HepG2 (cell line): ENCODE results near the gene CPNE2. TPM values are rescaled to one million over a fixed set of nuclear protein-coding genes. Genes with fewer than 3 reads are reported as not detected.
A peak's percentile ranks its signal among the peaks of the same experiment; 100 is the strongest.

Experiments used
- ATAC-seq: fragments of 200-7000 bp; cut with Tn5 transposase; 3 replicates; pipeline ENCODE4 v1.9.1; 2020; ENCODE audit warnings: mild to moderate bottlenecking, moderate library complexity
- BruUV-seq: library from RNA; stranded (reverse); fragments of 400-500 nt; replicated peaks from 2 replicates; lab custom pipeline; 2021; lab: Mats Ljungman, UMichigan
- CTCF ChIA-PET: fragments of 300-600 bp; formaldehyde crosslinking; extraction: SDS; loops from one replicate; lab custom pipeline; 2021; ENCODE audit warnings: low total read pairs, inconsistent platforms, low intra/inter-chr PET ratio; lab: Yijun Ruan, JAX
- POLR2A ChIA-PET: fragments of 350-600 bp; sonication (Branson Sonifier 250); formaldehyde crosslinking; loops from one replicate; lab custom pipeline; 2020; ENCODE audit warnings: antibody characterized with exemption, inconsistent platforms; lab: Yijun Ruan, JAX
- DNase-seq: peaks from one replicate; pipeline ENCODE4 v3.0.0-alpha.2; 2015; ENCODE audit warnings: low spot score
- FAIRE-seq: peaks from 3 replicates; lab custom pipeline; 2011; peaks lifted over from hg19 to GRCh38; lab: Jason Lieb, UNC
- H2AFZ ChIP-seq: one replicate; pipeline ENCODE4 v1.6.1; 2011; ENCODE audit warnings: low read length, inconsistent platforms
- H3K27ac ChIP-seq: fragments of 300-600 bp; 3 replicates; pipeline ENCODE4 v1.8.0; 2011; ENCODE audit warnings: mixed run types, mild to moderate bottlenecking, mixed read lengths, low read length, inconsistent platforms; ENCODE audit not compliant: insufficient read depth; ENCODE audit errors: extremely low read length
- H3K27me3 ChIP-seq, 2 experiments: fragments of 200-600 bp in 1 of 2; 2 replicates in 1 of 2; 3 replicates in 1 of 2; pipeline versions ENCODE4 v1.6.0 to v1.8.0; 2011; ENCODE audit warnings: low read length in 2 of 2, mild to moderate bottlenecking in 2 of 2, moderate library complexity in 2 of 2, inconsistent platforms in 1 of 2; ENCODE audit not compliant: insufficient read depth in 2 of 2, control insufficient read depth in 1 of 2
- H3K36me3 ChIP-seq, 2 experiments: fragments of 200-600 bp in 1 of 2; replicated peaks in 1 of 2; 2 replicates in 1 of 2; 3 replicates in 1 of 2; pipeline versions ENCODE4 v1.5.1 to v1.8.0; 2011; ENCODE audit warnings: low read length in 2 of 2, inconsistent platforms in 1 of 2; ENCODE audit not compliant: insufficient read depth in 2 of 2, control insufficient read depth in 1 of 2
- H3K4me1 ChIP-seq: 2 replicates; pipeline ENCODE4 v1.5.1; 2012; ENCODE audit warnings: low read length, inconsistent platforms; ENCODE audit not compliant: insufficient read depth
- H3K4me2 ChIP-seq: 2 replicates; pipeline ENCODE4 v1.6.0; 2011; ENCODE audit warnings: low read depth, low read length, inconsistent platforms
- H3K4me3 ChIP-seq, 3 experiments: fragments of 200-600 bp in 1 of 3; sonication (generic), shearing (Covaris generic) in 1 of 3; replicated peaks in 1 of 3; 2 replicates each; pipeline ENCODE4 v1.5.1; 2011 to 2016; ENCODE audit warnings: low read length in 3 of 3, inconsistent platforms in 2 of 3, low read depth in 2 of 3, mild to moderate bottlenecking in 2 of 3, control low read depth in 1 of 3, mixed read lengths in 1 of 3; ENCODE audit not compliant: insufficient read depth in 1 of 3
- H3K79me2 ChIP-seq: one replicate; pipeline ENCODE4 v1.6.1; 2011; ENCODE audit warnings: low read length, inconsistent platforms; ENCODE audit not compliant: insufficient read depth
- H3K9ac ChIP-seq: 2 replicates; pipeline ENCODE4 v1.6.0; 2011; ENCODE audit warnings: mild to moderate bottlenecking, low read depth, low read length, inconsistent platforms; ENCODE audit not compliant: insufficient read depth
- H3K9me3 ChIP-seq: 2 replicates; pipeline ENCODE4 v1.5.1; 2012; ENCODE audit warnings: mild to moderate bottlenecking, low read length
- H4K20me1 ChIP-seq: 2 replicates; pipeline ENCODE4 v1.6.0; 2011; ENCODE audit warnings: inconsistent platforms, mild to moderate bottlenecking, low read length, moderate library complexity; ENCODE audit not compliant: insufficient read depth
- ARNT ChIP-seq: fragments of 450-650 bp; IDR thresholded peaks from 2 replicates; pipeline ENCODE4 v1.6.1; 2017
- DR1 ChIP-seq: sonication (generic); formaldehyde crosslinking; IDR thresholded peaks from 2 replicates; pipeline ENCODE4 v1.8.0; 2021; ENCODE audit warnings: mild to moderate bottlenecking, missing genetic modification reagents, inconsistent platforms
- HNRNPL ChIP-seq: fragments of 200-400 bp; formaldehyde crosslinking; IDR thresholded peaks from 2 replicates; pipeline ENCODE4 v1.6.1; 2017; ENCODE audit warnings: mild to moderate bottlenecking, low read depth, low read length
- NFATC3 ChIP-seq: sonication (generic); formaldehyde crosslinking; IDR thresholded peaks from 2 replicates; pipeline ENCODE4 v1.5.1; 2020; ENCODE audit warnings: mild to moderate bottlenecking, missing genetic modification reagents
- NR2F1 ChIP-seq, 2 experiments: fragments of 450-650 bp in 1 of 2; formaldehyde crosslinking in 1 of 2; IDR thresholded peaks; 2 replicates each; pipeline versions ENCODE4 v1.5.0 to v1.6.1; 2016 to 2020; ENCODE audit warnings: mild to moderate bottlenecking in 1 of 2, missing compliant biosample characterization in 1 of 2, missing genetic modification reagents in 1 of 2, moderate library complexity in 1 of 2
- PCBP1 ChIP-seq: fragments of 200-400 bp; formaldehyde crosslinking; IDR thresholded peaks from 2 replicates; pipeline ENCODE4 v1.6.1; 2017; ENCODE audit warnings: mild to moderate bottlenecking, low read depth, low read length, borderline replicate concordance
- PHF8 ChIP-seq: sonication (generic); formaldehyde crosslinking; IDR thresholded peaks from 2 replicates; pipeline ENCODE4 v1.5.0; 2020; ENCODE audit warnings: missing genetic modification reagents
- PITX1 ChIP-seq: sonication (generic); formaldehyde crosslinking; IDR thresholded peaks from 2 replicates; pipeline ENCODE4 v1.5.1; 2020; ENCODE audit warnings: mild to moderate bottlenecking, missing genetic modification reagents
- RFXAP ChIP-seq: sonication (generic); formaldehyde crosslinking; IDR thresholded peaks from 2 replicates; pipeline ENCODE4 v1.4.0; 2020; ENCODE audit warnings: missing genetic modification reagents, borderline replicate concordance
- SIN3A ChIP-seq: IDR thresholded peaks from 2 replicates; pipeline ENCODE4 v1.6.1; 2011; ENCODE audit warnings: low read depth, mild to moderate bottlenecking, control low read depth, low read length, borderline replicate concordance
- SNAPC2 ChIP-seq: sonication (generic); formaldehyde crosslinking; IDR thresholded peaks from 2 replicates; pipeline ENCODE4 v1.8.1; 2022; ENCODE audit warnings: mild to moderate bottlenecking, missing genetic modification reagents
- SP2 ChIP-seq: sonication (generic); formaldehyde crosslinking; IDR thresholded peaks from 2 replicates; pipeline ENCODE4 v1.5.1; 2020; ENCODE audit warnings: mild to moderate bottlenecking, missing genetic modification reagents
- ZNF24 ChIP-seq: fragments of 450-650 bp; IDR thresholded peaks from 2 replicates; pipeline ENCODE4 v1.6.1; 2017; ENCODE audit warnings: antibody characterized with exemption, mild to moderate bottlenecking
- ZNF468 ChIP-seq: sonication (generic); formaldehyde crosslinking; IDR thresholded peaks from 2 replicates; pipeline ENCODE4 v1.8.0; 2022; ENCODE audit warnings: mild to moderate bottlenecking, moderate library complexity, missing genetic modification reagents
- ZNF562 ChIP-seq: sonication (generic); formaldehyde crosslinking; IDR thresholded peaks from 2 replicates; pipeline ENCODE4 v1.8.0; 2022; ENCODE audit warnings: missing genetic modification reagents, borderline replicate concordance
- ZNF674 ChIP-seq: sonication (generic); formaldehyde crosslinking; IDR thresholded peaks from 2 replicates; pipeline ENCODE4 v1.5.0; 2020; ENCODE audit warnings: low read depth, mild to moderate bottlenecking, missing genetic modification reagents
- ZNF746 ChIP-seq: sonication (generic); formaldehyde crosslinking; IDR thresholded peaks from 2 replicates; pipeline ENCODE4 v1.8.0; 2022; ENCODE audit warnings: mild to moderate bottlenecking, missing genetic modification reagents
- WGBS: methylation state at CpG from one replicate; pipeline ENCODE4 v1.1.6; 2017; ENCODE audit warnings: low lambda C conversion rate; 5-methylcytosine and 5-hydroxymethylcytosine counted together
- in situ Hi-C: cut with HindIII; loops from 2 replicates; pipeline ENCODE4 v1.10.0; 2017; ENCODE audit warnings: low pct_unique_long_range_greater_than_20kb; ENCODE audit not compliant: extremely low pct_ligation_motif_present
- intact Hi-C: fragments of 100-400 bp; cut with micrococcal nuclease; formaldehyde crosslinking; loops from one replicate; pipeline ENCODE4 v1.10.0; 2022; ENCODE audit not compliant: unreplicated experiment
- polyA plus RNA-seq, 8 experiments: library from polyadenylated mRNA; depleted of rRNA in 3 of 8; stranded (reverse) in 7 of 8; unstranded in 1 of 8; fragments of >200 nt; fragmentation: Illumina TruSeq in 4 of 8; extraction: Trizol in 4 of 8; gene quantifications; 2 replicates each; pipeline versions ENCODE4 v1.2.1 to v1.2.3, GENCODE V29; 2011 to 2016; ENCODE audit warnings: low read depth in 4 of 8, missing spikeins in 1 of 8, mixed read lengths in 1 of 8; ENCODE audit not compliant: insufficient read depth in 1 of 8
- total RNA-seq, 5 experiments: library from RNA; depleted of rRNA; stranded (reverse); fragments of >200 nt; fragmentation: Illumina TruSeq; extraction: Trizol; gene quantifications; 2 replicates each; pipeline ENCODE4 v1.2.3, GENCODE V29; 2016; ENCODE audit warnings: low read depth in 1 of 5
- TF ChIP-seq, protein P1 (sequence below): fragments of 450-650 bp; IDR thresholded peaks from 2 replicates; pipeline ENCODE4 v1.6.1; 2016
- TF ChIP-seq, protein P2 (sequence below): sonication (generic); formaldehyde crosslinking; IDR thresholded peaks from 2 replicates; pipeline ENCODE4 v1.5.0; 2020; ENCODE audit warnings: mild to moderate bottlenecking, missing genetic modification reagents

The CPNE2 gene
- total and polyA plus RNA-seq, 2 of the 13 experiments (the other 11 are each of a cell fraction or from before 2014, with no cell fraction given), result 10.6 to 23.3 TPM

DNA sequence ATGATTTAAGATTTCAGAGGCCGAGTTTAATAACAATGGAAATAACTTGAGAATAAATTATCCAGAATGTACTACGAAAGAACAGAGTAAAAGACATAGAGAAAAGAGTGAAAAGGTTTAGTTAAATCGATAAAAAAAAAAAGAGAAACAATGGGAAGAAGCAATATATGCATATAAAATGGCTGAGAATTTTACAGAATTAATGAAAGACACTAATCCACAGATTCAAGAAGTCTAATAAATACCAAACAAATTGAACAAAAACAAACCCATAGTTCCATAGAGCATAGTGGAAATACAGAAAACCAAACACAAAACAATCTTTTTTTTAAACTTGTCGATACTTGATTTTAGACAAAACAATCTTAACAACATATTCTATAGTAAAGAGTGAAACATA is 91.7 kb downstream of the CPNE2 start:
- DNase-seq, result no peak
- peak overlapping the region; percentile 89 for H3K4me2 ChIP-seq
- POLR2A ChIA-PET, result interaction anchor here (2.1 kb wide), 2 partner anchors 9 to 33 kb away, joined by 10 to 12 read pairs; no protein-coding TSS in a partner anchor
- no peaks in the 10 kb centered on the region for H3K9me3 ChIP-seq
- FAIRE-seq, result no peak
- TF ChIP-seq RFXAP (CRISPR knock-in tag), result no peak
- TF ChIP-seq NFATC3 (CRISPR knock-in tag), result no peak
- TF ChIP-seq ZNF674 (CRISPR knock-in tag), result no peak
- no peak for TF ChIP-seq SIN3A
- TF ChIP-seq PITX1 (CRISPR knock-in tag), result no peak
- TF ChIP-seq NR2F1 (CRISPR knock-in tag; IDR thresholded peaks at IDR 0.05), result no peak
- no peak for TF ChIP-seq ZNF746 (CRISPR knock-in tag)
- TF ChIP-seq, protein P1, sequence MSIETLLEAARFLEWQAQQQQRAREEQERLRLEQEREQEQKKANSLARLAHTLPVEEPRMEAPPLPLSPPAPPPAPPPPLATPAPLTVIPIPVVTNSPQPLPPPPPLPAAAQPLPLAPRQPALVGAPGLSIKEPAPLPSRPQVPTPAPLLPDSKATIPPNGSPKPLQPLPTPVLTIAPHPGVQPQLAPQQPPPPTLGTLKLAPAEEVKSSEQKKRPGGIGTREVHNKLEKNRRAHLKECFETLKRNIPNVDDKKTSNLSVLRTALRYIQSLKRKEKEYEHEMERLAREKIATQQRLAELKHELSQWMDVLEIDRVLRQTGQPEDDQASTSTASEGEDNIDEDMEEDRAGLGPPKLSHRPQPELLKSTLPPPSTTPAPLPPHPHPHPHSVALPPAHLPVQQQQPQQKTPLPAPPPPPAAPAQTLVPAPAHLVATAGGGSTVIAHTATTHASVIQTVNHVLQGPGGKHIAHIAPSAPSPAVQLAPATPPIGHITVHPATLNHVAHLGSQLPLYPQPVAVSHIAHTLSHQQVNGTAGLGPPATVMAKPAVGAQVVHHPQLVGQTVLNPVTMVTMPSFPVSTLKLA, result no peak
- no peak for TF ChIP-seq ZNF468
- no peak for TF ChIP-seq SNAPC2 (CRISPR knock-in tag)
- no peak for TF ChIP-seq SP2 (CRISPR knock-in tag)
- no peak for TF ChIP-seq PHF8
- no peak for TF ChIP-seq ZNF24
- TF ChIP-seq DR1 (CRISPR knock-in tag), result no peak
- no peak for TF ChIP-seq PCBP1
- TF ChIP-seq, protein P2, sequence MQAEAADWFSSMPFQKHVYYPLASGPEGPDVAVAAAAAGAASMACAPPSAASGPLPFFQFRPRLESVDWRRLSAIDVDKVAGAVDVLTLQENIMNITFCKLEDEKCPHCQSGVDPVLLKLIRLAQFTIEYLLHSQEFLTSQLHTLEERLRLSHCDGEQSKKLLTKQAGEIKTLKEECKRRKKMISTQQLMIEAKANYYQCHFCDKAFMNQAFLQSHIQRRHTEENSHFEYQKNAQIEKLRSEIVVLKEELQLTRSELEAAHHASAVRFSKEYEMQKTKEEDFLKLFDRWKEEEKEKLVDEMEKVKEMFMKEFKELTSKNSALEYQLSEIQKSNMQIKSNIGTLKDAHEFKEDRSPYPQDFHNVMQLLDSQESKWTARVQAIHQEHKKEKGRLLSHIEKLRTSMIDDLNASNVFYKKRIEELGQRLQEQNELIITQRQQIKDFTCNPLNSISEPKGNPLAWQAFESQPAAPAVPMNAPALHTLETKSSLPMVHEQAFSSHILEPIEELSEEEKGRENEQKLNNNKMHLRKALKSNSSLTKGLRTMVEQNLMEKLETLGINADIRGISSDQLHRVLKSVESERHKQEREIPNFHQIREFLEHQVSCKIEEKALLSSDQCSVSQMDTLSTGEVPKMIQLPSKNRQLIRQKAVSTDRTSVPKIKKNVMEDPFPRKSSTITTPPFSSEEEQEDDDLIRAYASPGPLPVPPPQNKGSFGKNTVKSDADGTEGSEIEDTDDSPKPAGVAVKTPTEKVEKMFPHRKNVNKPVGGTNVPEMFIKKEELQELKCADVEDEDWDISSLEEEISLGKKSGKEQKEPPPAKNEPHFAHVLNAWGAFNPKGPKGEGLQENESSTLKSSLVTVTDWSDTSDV (CRISPR knock-in tag), result no peak
- no peak for TF ChIP-seq ARNT
- no peak for TF ChIP-seq ZNF562 (CRISPR knock-in tag)
- no peak for TF ChIP-seq HNRNPL
- H3K27ac ChIP-seq, result no peak overlapping the region
- intact Hi-C loops (no loop called here), in situ Hi-C loops (no loop called here)
- no peaks in the 10 kb centered on the region for H4K20me1 ChIP-seq
- H3K9ac ChIP-seq, result peak overlapping the region; percentile 91; the same call in 1 of the 2 replicates
- WGBS, result 74% methylated on average over 4 of the region's 4 CpGs
- no peaks in the 10 kb centered on the region for H3K36me3 ChIP-seq
- H3K79me2 ChIP-seq, result peaks cover 62% of the 10 kb centered on the region
- H2AFZ ChIP-seq, result no peak overlapping the region
- H3K4me1 ChIP-seq, result peaks cover 36% of the 10 kb centered on the region
- H3K4me3 ChIP-seq, result peak overlapping the region in 2 of 3 experiments; percentile 92 to 93; a peak in 4 of 6 replicates
- CTCF ChIA-PET, result no interaction called here
- BruUV-seq, result no TSS peak
- no peaks in the 10 kb centered on the region; a peak in 2 of 5 replicates for H3K27me3 ChIP-seq
- ATAC-seq, result no peak
